Neural progenitor cell (in vitro differentiated cells): ENCODE data around the gene MARCHF2. TPM values are rescaled to one million over a fixed set of nuclear protein-coding genes. Genes with fewer than 3 reads are reported as not detected.

Source experiments
- DNase-seq: peaks from one replicate; pipeline ENCODE4 v3.0.0-alpha.2; 2016; ENCODE audit warnings: low spot score
- H2AFZ ChIP-seq: fragments of 200-600 bp; sonication (generic); replicated peaks from 2 replicates; pipeline ENCODE4 v1.6.1; 2016; ENCODE audit warnings: antibody characterized with exemption
- H3F3A ChIP-seq: fragments of 200-600 bp; sonication (generic); 2 replicates; pipeline ENCODE4 v1.6.1; 2016; ENCODE audit warnings: antibody characterized with exemption, low read depth
- H3K27ac ChIP-seq: fragments of 200-600 bp; sonication (generic); 2 replicates; pipeline ENCODE4 v1.5.1; 2016; ENCODE audit warnings: mild to moderate bottlenecking
- H3K27me3 ChIP-seq: fragments of 200-600 bp; sonication (generic); 2 replicates; pipeline ENCODE4 v1.6.1; 2016; ENCODE audit warnings: mild to moderate bottlenecking, moderate library complexity
- H3K36me3 ChIP-seq: fragments of 200-600 bp; sonication (generic); 2 replicates; pipeline ENCODE4 v1.5.1; 2016
- H3K4me1 ChIP-seq: fragments of 200-600 bp; sonication (generic); 2 replicates; pipeline ENCODE4 v1.6.1; 2016; ENCODE audit warnings: mixed run types
- H3K4me2 ChIP-seq: fragments of 200-600 bp; sonication (generic); 2 replicates; pipeline ENCODE4 v1.6.1; 2016
- H3K4me3 ChIP-seq: fragments of 200-600 bp; sonication (generic); 2 replicates; pipeline ENCODE4 v1.5.1; 2016
- H3K79me2 ChIP-seq: fragments of 200-600 bp; sonication (generic); 2 replicates; pipeline ENCODE4 v1.6.1; 2016; ENCODE audit warnings: low read depth
- H3K9ac ChIP-seq: fragments of 200-600 bp; sonication (generic); 2 replicates; pipeline ENCODE4 v1.6.1; 2016
- H3K9me3 ChIP-seq: fragments of 200-600 bp; sonication (generic); 2 replicates; pipeline ENCODE4 v1.5.1; 2016; ENCODE audit warnings: low read depth
- H4K20me1 ChIP-seq: fragments of 200-600 bp; sonication (generic); 2 replicates; pipeline ENCODE4 v1.6.1; 2016; ENCODE audit warnings: low read depth
- H3K27ac Mint-ChIP-seq: 3 replicates; pipeline ENCODE4 v1.8.0; 2021; ENCODE audit warnings: mixed read lengths
- H3K27me3 Mint-ChIP-seq: 2 replicates; pipeline ENCODE4 v1.8.0; 2022; ENCODE audit warnings: low read depth, mild to moderate bottlenecking, inconsistent platforms, moderate library complexity, mixed read lengths; ENCODE audit not compliant: insufficient read depth
- H3K36me3 Mint-ChIP-seq: 3 replicates; pipeline ENCODE4 v1.8.0; 2021; ENCODE audit warnings: mixed read lengths
- H3K4me1 Mint-ChIP-seq: 3 replicates; pipeline ENCODE4 v1.8.0; 2021; ENCODE audit warnings: mixed read lengths
- H3K4me3 Mint-ChIP-seq: 3 replicates; pipeline ENCODE4 v1.8.0; 2021; ENCODE audit warnings: mild to moderate bottlenecking, moderate library complexity, mixed read lengths
- H3K9me3 Mint-ChIP-seq: 3 replicates; pipeline ENCODE4 v1.8.0; 2020; ENCODE audit warnings: mixed read lengths
- EZH2 ChIP-seq: fragments of 200-600 bp; sonication (generic); IDR thresholded peaks from 2 replicates; pipeline ENCODE4 v1.6.1; 2017; ENCODE audit warnings: antibody characterized with exemption, mild to moderate bottlenecking, moderate library complexity
- EZH2phosphoT487 ChIP-seq: fragments of 200-600 bp; sonication (generic); IDR thresholded peaks from 2 replicates; pipeline ENCODE4 v1.6.1; 2017; ENCODE audit warnings: antibody characterized with exemption
- total RNA-seq: library from RNA; depleted of rRNA; stranded (reverse); fragments of >200 nt; gene quantifications from 2 replicates; pipeline ENCODE4 v1.2.3, GENCODE V29; 2015; ENCODE audit warnings: low replicate concordance
- TF ChIP-seq, protein P1 (sequence below): fragments of 200-600 bp; sonication (generic); IDR thresholded peaks from 2 replicates; pipeline ENCODE4 v1.5.1; 2017; ENCODE audit warnings: antibody characterized with exemption, mild to moderate bottlenecking

The MARCHF2 gene
- total RNA-seq, 1 donor from 2014 or later: 27.0 TPM

DNA sequence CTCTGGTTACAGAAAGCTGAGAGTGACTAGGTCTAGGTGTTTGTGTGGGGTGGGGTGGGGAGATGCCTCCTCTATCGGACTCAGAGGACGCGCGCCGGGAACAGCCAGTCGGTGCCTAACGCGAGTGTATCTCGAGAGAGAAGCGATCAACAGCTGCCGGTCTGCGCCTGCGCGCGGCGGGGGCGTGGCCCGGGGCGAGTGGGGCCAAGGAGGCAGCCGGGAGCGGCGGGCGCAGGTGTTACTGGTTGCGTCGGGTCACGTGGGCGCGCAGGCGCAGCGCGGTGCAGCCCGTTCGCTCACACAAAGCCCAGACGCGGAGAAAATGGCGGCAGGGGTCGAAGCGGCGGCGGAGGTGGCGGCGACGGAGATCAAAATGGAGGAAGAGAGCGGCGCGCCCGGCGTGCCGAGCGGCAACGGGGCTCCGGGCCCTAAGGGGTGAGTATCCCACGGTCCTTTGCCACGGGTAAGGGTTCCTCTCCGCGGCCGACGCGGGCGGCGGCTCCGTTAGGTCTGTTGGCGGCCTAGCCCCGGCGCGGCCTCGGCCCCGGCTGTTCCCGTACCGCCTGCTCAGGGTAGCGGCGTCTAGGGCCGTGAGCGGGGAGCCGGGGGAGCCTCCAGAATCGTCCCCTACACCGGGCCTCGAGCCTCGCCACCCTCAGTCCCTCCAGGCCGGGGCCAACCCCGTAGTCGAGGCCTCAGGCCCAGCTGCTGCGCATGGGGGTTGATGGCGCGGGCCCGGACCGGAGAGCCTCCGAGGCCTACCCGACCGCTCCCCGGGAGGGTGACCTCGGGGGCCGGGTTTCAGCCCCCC, 31.8 kb downstream of the MARCHF2 start, which contains the start of gene HNRNPM:
Gene HNRNPM, plus strand, starts transcription at position 299 of the 811 bp plus-strand sequence. Its CDS starts 24 bp downstream, at position 323.
- Histone ChIP-seq H4K20me1 (peaks cover 48% of the 10 kb centered on the region), H3K9me3 (no peaks in the 10 kb centered on the region), H3K9ac (peak within 1 kb of the TSS; percentile 99), H3K27ac (peak within 1 kb of the TSS; percentile 91), H3K27me3 (no peaks in the 10 kb centered on the region), H3K36me3 (peaks cover 8% of the 10 kb centered on the region), H3K79me2 (peaks cover 57% of the 10 kb centered on the region), H3K4me3 (peak within 1 kb of the TSS; percentile 94), H3K4me2 (peak within 1 kb of the TSS; percentile 97), H3K4me1 (peaks cover 28% of the 10 kb centered on the region), H2AFZ (peak within 1 kb of the TSS; percentile 92), H3F3A (peaks cover 41% of the 10 kb centered on the region)
- Mint-ChIP-seq H3K36me3 (peaks cover 13% of the 10 kb centered on the region), H3K4me1 (peaks cover 44% of the 10 kb centered on the region), H3K27ac (peak within 1 kb of the TSS; percentile 94), H3K9me3 (no peaks in the 10 kb centered on the region), H3K4me3 (peak within 1 kb of the TSS; percentile 88), H3K27me3 (peaks cover 6% of the 10 kb centered on the region)
- TF ChIP-seq EZH2phosphoT487: no peak
- no peak for TF ChIP-seq EZH2
- TF ChIP-seq, protein P1, sequence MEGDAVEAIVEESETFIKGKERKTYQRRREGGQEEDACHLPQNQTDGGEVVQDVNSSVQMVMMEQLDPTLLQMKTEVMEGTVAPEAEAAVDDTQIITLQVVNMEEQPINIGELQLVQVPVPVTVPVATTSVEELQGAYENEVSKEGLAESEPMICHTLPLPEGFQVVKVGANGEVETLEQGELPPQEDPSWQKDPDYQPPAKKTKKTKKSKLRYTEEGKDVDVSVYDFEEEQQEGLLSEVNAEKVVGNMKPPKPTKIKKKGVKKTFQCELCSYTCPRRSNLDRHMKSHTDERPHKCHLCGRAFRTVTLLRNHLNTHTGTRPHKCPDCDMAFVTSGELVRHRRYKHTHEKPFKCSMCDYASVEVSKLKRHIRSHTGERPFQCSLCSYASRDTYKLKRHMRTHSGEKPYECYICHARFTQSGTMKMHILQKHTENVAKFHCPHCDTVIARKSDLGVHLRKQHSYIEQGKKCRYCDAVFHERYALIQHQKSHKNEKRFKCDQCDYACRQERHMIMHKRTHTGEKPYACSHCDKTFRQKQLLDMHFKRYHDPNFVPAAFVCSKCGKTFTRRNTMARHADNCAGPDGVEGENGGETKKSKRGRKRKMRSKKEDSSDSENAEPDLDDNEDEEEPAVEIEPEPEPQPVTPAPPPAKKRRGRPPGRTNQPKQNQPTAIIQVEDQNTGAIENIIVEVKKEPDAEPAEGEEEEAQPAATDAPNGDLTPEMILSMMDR: no peak
- DNase-seq: peak; percentile 99

DNA sequence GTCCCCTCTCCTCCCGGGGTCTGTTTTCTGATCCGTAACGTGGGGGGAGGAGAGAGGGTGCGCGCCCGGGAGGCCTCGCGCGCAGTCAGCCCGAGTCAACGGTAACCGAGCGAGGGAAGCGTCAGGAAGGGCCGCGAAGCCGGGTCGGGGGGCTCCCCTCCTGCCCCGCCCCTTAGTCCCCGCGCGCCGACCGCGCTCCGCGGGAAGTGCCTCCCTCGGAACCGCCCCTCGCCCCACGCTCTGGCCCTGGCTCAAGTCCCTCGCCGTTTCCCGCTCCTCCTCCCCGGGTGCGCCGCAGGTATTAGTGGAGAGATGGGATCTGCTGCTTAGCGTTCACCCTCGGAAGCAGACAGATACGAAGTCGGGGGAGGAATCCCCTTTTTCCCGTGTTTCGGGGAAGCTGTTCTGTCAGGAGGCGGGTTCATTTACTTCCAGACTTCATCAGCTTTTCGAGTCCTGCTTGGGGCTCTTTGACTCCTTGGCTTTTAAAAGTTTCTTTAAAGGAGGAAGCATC, 32.4 kb downstream of the MARCHF2 start:
- H3K9ac ChIP-seq: peak overlapping the region; percentile 99
- peaks cover 64% of the 10 kb centered on the region for H3K79me2 ChIP-seq
- no peaks in the 10 kb centered on the region for H3K9me3 ChIP-seq
- peaks cover 15% of the 10 kb centered on the region for H3K36me3 Mint-ChIP-seq
- DNase-seq: peak; percentile 78
- peaks cover 33% of the 10 kb centered on the region for H3K4me1 ChIP-seq
- H4K20me1 ChIP-seq: peaks cover 55% of the 10 kb centered on the region
- peaks cover 8% of the 10 kb centered on the region for H3K36me3 ChIP-seq
- H3K4me3 ChIP-seq: peak overlapping the region; percentile 94
- TF ChIP-seq, protein P1: no peak
- TF ChIP-seq EZH2phosphoT487 (no peak), EZH2 (no peak)
- H3K9me3 Mint-ChIP-seq: no peaks in the 10 kb centered on the region
- H2AFZ ChIP-seq: no peak overlapping the region
- peaks cover 47% of the 10 kb centered on the region for H3K4me1 Mint-ChIP-seq
- H3K27me3 Mint-ChIP-seq: peaks cover 6% of the 10 kb centered on the region
- H3K27ac ChIP-seq: peak overlapping the region; percentile 91
- H3K27me3 ChIP-seq: no peaks in the 10 kb centered on the region
- peaks cover 48% of the 10 kb centered on the region for H3F3A ChIP-seq
- H3K4me2 ChIP-seq: peak overlapping the region; percentile 94
- peak overlapping the region; percentile 94 for H3K27ac Mint-ChIP-seq
- H3K4me3 Mint-ChIP-seq: peak overlapping the region; percentile 88

DNA sequence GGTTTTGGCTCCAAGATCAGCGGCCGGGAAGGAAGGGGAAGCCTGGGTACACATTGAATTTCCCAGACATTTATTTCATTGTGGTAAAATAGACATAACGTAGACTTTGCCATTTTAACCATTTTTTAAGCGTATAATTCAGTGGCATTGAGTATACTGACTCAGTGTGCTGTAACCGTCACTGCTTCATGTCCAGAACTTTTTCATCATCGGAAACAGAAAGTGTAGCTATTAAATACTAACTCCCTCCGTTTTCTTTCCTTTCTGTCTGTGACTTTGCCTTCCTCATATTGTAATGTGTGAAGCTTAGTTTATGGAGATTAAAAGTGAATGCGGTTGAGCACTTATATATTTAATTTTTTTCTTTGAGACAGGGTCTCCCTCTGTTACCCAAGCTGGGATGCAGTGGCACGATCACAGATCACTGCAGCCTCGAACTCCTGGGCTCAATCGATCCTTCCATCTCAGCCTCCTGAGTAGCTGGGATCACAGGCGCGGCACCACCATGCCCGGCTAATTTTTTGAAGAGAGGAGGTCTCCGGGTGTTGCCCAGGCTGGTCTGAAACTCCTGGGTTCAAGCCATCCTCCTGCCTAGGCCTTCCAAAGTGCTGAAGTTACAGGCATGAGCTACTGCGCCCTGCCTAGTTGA, 33.1 kb downstream of the MARCHF2 start:
- Histone ChIP-seq H2AFZ (no peak overlapping the region), H3K9ac (peak overlapping the region; percentile 99), H3K4me2 (peak overlapping the region; percentile 94), H3K9me3 (no peaks in the 10 kb centered on the region), H3K4me1 (peaks cover 35% of the 10 kb centered on the region), H3K79me2 (peaks cover 70% of the 10 kb centered on the region), H3K36me3 (peaks cover 8% of the 10 kb centered on the region), H3K27ac (no peak overlapping the region), H3F3A (peaks cover 52% of the 10 kb centered on the region), H3K4me3 (peak overlapping the region; percentile 94), H4K20me1 (peaks cover 61% of the 10 kb centered on the region), H3K27me3 (no peaks in the 10 kb centered on the region)
- Mint-ChIP-seq H3K4me3 (peak overlapping the region; percentile 88), H3K27ac (peak overlapping the region; percentile 24), H3K36me3 (peaks cover 17% of the 10 kb centered on the region), H3K9me3 (no peaks in the 10 kb centered on the region), H3K4me1 (peaks cover 48% of the 10 kb centered on the region), H3K27me3 (peaks cover 6% of the 10 kb centered on the region)
- TF ChIP-seq, protein P1: no peak
- TF ChIP-seq EZH2phosphoT487 (no peak), EZH2 (no peak)
- no peak for DNase-seq
